Middle frontal gyrus (tissue), 1 donor: ENCODE data around the gene ASPDH.
"Not testable (repeated sequence)": the region's sequence is repeated elsewhere in the genome, so short reads cannot be mapped to it uniquely, and the experiment has no call there.

Experiments used
- DNase-seq: peaks from one replicate; pipeline ENCODE4 v3.0.0-alpha.2; 2015; ENCODE audit warnings: low spot score; ENCODE audit errors: extremely low spot score

Gene ASPDH

DNA sequence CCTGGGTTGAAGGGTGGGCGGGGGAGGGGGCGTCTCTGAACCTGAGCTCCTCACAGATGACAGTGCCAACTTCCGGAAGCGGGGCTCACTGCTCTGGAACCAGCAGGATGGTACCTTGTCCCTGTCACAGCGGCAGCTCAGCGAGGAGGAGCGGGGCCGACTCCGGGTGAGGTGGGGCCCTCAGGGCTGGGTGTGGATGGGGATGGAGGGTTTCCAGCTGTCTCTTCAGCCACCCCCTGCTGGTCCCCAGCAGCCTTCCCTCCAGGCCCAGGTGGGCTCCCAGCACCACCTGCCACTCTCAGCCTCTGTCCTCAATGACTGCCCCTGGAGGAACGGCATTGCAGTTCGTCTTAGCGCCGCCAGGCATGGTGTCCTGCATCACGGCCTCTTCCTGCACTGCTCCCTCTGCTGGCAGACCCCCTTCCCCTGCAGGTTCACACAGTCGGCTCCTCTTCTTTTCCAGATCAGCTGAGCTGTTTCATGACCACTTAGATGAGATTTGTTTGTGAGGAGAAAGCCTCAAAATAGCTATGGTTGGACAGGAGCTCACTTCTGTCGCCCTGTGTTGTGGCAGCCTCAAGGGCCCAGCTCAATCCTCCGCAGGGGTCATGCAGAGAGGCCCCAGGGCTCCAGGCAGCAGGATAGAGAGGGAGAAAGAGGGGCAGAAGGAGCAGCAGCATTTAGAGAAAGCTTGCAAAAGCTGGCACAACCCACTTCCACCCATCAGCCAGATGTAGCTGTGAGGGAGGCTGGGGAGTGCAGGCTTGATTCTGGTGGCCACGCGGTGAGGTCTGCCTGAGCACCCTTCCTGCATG, 34.6 kb downstream of the ASPDH start:
- DNase-seq = no peak

DNA sequence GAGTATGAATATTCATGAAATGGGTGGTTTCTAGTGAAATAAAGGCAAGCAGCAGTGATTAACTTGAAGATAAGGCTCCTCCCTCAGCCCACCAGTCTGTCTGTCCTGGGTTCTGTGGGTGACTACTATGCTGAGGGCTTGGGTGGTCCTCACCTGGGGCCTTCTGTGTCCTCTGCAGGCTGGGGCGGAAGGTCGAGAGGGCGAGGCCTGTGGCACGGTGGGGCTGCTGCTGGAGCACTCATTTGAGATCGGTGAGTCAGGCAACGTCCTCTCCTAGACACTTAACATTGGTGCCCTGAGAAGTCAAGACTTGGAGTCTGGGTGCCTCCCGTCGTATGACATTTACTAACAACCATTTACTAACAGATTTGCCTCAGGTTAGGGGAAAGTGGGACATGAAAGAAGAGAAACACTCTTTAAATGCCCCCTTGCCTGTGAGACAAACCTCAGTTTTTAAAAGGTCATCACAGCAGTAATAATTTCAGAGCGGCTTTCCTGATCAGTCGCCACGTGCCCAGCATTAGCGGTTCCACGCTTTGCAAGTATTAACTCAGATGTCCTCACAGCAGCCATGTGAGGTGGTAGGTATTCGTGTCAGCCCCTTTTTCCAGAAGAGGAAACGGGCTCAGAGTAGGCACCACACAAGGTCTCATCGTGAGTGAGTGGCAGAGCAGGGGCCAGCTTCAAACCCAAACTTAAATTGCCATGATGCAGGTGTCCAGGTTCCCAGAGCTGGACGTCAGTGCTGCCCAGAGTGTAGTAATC, 35.8 kb downstream of the ASPDH start:
- DNase-seq = no peak

DNA sequence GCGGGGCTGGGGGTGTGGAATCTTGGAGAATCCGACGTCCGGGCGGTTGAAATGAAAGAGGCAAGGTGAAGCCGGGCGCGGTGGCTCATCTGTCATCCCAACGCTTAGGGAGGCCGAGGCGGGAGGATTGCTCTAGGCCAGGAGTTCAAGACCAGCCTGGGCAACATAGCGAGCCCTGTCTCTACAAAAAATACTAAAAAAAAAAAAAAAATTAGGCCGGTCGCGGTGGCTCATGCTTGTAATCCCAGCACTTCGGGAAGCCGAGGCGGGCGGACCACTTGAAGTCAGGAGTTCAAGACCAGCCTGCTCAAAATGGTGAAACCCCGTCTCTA, 36.8 kb downstream of the ASPDH start:
- DNase-seq = no peak

DNA sequence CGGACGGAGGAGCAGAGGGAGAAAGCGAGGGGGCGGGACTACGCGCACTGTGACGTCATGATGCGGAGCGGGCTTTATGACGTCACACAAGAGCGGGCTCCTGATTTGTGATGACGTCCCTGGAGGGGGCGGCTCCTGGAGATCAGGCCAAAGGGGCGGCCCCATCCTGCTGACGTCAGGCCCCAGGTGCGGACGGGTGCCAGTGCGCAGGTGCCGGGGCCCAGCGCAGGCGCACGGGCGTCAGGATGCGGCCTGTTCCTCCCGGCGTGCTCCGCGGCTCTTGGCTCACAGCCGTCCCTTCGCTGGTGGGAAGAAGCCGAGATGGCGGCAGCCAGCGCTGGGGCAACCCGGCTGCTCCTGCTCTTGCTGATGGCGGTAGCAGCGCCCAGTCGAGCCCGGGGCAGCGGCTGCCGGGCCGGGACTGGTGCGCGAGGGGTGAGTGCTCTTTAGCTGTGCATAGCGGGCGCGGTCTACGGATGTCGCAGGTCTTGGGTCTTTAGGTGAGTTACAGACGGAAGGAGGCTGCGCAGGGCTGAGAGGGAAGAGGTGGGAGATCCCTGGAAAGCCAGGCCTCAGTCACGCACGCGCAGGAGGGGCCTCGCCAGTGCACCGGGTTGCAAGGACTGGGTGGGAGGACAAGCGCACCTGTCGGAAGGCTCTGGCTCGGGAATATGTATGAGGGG, 37.3 kb downstream of the ASPDH start, which contains the start of the genes EMC10 and GARIN5A:
EMC10 (plus strand) TSS at position 284 of the 683 bp plus-strand sequence; CDS start at position 322, 38 bp downstream.
GARIN5A (minus strand) TSS at position 625 of the 683 bp plus-strand sequence; CDS start at position 165, 460 bp downstream.
- peak; percentile 83 for DNase-seq

DNA sequence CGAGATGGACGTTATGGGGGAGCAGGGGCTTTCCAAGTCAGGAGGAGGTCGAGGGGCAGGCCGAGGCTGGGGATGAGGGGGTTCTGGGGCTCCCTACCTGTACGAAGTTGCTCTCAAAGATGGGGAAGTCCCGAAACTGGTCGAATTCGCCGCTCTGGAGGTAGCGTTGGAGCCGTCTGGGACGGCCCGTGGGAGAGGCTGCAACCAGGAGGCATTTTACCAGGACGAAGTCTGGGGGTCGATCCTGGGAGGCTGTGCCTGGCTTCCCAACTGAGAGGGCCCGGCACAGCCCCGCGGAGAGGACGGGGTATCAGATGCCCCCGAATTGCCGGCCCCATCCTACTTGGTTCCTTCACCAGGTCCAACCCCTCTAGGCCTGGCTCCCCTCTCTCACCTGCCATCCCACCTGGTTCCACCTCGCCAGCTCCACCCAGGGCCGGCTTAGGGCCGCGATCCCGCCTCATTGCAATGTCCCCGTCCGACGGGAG, 37.9 kb downstream of the ASPDH start:
- DNase-seq = no peak

DNA sequence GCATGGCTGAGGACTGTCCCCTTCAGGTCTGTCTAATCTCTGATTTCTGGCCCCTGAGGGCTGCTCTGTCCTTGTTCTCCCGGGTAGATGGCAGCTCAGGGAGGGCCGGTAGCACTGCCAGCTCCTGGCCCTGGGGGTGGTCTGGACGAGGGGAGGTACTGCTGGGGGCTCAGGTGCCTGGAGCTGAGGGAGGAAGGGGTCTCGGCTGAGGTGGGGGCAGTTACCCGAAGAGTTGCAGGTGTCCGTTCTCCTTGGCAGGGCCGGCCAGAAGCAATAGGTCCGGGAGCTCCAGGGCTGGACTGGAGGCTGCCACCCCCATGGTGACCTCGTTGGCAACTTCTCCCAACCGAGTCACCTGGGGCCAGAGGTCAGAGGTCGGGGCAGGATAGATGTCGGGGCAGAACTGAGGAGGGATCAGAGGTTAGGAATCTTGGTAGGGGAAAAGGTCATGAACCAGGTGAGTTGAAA, 38.6 kb downstream of the ASPDH start:
- no peak for DNase-seq

DNA sequence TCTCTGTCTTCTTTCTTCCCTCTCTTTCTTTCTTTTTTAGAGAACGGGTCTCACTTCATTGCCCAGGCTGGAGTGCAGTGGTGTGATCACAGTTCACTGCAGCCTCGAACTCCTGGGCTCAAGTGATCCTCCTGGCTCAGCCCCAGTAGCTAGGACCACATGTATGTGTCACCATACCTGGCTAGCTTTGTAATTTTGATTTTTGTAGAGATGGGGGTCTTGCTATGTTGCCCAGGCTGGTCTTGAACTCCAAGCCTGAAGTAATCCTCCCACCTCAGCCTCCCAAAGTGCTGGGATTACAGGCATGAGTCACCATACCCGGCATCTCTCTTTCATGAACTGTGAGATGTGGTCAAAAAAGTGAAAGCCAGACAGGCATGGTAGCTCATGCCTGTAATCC, 40.4 kb downstream of the ASPDH start:
- DNase-seq = not testable (repeated sequence)

DNA sequence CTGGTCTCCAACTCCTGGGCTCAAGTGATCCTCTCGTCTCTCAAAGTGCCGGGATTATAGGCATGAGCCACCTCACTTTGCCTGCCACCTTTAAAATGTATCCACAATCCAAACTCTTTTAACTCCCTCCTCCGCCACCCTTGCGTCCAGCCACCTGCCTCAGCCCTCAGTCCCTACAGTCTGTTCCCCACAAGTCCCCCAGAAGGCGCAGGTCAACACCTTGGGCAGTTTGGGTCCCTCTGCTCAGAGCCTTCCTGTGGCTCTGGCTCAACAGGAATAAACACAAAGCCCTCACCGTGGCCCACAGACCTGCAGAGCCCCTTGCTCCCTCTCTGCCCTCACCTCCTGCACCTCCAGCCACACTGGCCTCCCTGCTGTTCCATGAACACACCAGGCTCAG, 44.9 kb downstream of the ASPDH start:
- no peak for DNase-seq

DNA sequence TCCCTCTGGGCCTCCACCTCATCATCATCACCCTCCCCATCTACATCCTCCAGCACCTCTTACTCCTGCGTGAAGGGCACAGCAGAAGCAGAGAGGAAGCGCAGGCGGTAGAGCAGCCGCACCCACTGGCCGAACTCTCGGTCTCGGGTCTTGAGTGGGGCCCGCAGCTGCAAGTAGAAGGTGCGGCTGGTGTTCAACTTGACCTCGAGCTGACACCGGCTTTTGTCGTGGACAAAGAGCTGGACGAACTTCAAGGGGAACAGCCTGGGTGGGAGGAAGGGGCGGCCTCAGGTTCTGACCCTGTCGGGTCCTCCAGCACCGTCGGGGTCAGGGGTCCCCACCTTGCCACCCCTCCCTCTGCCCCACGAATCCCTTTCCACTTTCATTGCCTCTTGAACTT, 46.1 kb downstream of the ASPDH start:
- no peak for DNase-seq

DNA sequence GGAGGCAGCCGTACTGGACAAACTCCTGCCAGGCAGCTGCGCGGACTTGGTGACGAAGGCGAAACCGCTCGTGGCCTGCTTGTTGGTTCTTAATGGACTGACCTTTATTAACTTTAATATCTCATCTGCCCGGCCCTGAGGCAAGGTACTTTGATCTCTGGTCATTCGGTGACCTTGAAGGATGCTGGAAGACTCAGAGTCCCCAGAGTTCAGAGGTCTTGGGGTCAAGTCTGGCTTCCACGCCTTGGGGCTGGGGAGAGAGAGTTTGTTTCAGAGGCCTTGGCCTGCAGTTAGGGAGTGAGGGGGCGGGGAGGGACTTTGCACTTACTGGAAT, 47.0 kb downstream of the ASPDH start:
- DNase-seq = no peak

DNA sequence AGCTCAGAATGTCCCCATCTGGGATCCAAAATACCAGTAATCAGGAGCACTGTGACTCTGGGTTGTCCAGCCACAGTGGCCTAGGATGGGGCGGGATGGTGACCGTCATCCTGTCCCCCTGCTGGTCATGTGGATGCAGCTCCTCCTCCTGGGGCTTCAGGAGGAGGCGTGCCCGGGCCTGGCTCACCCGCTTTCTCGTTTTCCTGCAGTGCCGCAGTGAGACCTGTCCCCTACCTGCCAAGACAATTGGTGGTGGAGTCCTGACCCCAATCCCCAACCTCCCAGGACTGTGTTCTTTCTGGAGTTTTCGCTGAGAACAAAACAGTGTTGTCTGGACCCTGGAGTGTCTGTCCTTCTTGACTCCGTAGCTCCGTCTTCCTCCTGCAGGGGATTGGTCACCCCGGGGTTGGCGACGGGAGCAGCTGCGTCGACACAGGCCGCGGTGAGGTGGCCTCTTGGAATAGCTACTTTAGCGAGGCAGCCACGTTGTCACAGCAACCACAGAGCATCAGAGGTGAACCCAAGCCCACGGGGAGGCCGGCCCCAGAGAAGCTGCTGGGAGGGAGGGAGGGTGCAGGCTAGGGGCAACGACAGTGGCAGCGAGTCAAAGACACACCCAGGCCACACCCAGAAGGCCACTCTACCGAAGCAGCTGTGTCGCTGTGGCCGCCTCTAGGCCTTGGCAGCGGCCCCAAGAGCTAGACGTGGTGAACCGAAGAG, 47.6 kb downstream of the ASPDH start:
- no peak for DNase-seq

DNA sequence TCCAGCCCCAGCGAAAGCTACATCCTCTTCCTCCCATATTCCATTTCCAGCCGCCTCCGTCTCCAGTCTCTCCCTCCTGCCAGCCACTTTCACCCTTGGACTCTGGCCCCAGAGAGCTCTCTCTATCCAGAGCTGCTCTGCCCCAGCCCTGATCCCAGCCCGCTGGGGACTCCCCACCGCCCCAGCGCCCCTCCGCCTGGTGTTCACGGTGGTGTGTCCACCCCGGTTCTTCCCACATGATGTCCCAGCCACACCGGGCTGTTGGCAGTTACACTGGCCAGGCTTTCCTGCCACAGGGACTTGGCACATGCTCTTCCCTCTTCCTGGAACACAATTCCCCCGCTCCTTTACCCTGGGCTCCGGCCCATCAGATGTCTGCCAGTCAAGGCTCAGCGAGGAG, 48.7 kb downstream of the ASPDH start:
- DNase-seq = no peak

DNA sequence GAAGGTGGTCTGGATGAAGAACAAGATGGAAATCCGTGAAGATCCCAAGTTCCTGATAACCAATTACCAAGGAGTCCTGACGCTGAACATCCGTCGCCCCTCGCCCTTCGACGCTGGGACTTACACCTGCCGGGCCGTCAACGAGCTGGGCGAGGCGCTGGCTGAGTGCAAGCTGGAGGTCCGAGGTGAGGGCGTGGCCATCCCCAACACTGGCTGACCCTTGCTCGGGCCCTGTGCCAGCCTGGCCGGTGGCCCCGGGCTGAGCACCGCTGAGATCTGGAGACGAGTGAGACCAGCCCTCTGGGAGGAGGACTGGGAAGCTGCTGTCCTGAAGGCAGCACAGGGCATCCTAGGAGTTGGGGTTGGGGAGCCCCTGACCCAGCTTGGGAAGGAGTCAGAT, 49.4 kb downstream of the ASPDH start:
- DNase-seq = no peak

DNA sequence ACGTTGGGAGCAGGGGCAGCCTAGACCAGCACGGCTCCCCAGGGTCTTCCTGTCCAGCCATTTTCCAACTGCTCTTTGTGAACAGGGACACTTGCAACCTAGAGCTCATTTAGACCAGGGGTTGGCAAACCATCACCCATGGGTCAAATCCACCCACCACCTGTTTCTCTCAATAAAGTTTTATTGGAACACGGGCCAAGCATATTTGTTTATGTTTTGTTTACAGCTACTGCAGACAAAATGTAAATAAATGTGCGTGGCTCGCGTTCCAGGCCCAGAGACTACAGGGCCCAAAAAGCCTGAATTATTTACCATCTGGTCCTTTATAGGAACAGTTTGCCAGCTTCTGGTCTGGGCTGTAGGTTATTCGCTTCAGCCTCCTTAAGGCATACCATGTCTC, 50.7 kb downstream of the ASPDH start:
- DNase-seq = no peak
